GM19468 (cell line): ENCODE data around the gene RAB11FIP4.

Source experiments
- ATAC-seq: cut with Tn5 transposase; IDR thresholded peaks from one replicate; pipeline ENCODE4 v1.9.1; 2021; ENCODE audit warnings: mild to moderate bottlenecking, moderate library complexity, moderate number of reproducible peaks; ENCODE audit not compliant: unreplicated experiment; ENCODE audit errors: extremely low read depth

Gene RAB11FIP4

DNA sequence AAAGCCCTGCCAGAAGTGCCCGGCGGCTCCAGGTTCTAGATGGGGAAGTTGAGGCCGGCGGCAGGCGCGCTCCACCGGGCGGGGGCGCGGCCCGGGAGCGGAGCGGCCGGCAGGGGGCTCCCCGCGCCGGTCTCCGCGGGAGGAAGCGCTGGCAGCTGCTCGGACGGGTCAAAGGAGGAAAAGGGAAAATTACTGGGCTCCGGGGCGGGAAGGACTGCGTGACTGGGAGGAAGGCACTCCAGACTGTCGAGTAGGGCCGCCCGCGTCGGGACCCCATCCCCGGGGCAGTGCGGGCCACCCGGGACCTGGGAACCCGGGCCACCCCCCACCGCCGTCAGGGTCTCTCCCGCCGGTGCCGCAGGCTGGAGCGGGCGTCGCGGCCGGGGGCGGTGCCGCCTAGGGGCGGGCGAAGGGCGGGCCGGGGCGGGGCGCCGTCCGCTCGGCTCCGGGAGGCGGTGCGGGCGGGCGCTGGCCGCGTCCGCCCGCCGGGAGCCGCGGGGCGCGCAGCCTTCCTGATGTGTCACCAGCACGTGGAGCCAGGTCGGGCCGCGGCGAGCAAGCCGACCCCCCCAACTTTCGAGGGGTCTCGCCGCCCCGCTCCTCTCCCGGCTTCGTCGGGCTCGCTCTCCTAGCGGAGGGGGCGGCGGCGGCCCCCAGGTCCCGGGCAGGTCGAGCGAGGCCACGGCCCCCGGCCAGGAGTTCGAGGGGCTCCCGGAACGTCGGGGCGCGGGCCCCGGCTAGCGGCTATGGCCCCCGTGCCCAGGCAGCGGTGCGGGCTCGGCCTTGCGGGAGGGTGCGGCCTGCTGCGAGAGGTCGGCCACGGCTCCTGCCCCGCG is 167.5 kb downstream of the RAB11FIP4 start:
- ATAC-seq, result no peak

- no peak for ATAC-seq
Measured at GRCh38 chr17:31559584-31560501, 168.4 kb downstream of the RAB11FIP4 start.

GRCh38 chr17:31560616-31561235 is 169.3 kb downstream of the RAB11FIP4 start:
- ATAC-seq, result no peak

GRCh38 chr17:31561469-31562375 is 170.2 kb downstream of the RAB11FIP4 start:
- no peak for ATAC-seq

DNA sequence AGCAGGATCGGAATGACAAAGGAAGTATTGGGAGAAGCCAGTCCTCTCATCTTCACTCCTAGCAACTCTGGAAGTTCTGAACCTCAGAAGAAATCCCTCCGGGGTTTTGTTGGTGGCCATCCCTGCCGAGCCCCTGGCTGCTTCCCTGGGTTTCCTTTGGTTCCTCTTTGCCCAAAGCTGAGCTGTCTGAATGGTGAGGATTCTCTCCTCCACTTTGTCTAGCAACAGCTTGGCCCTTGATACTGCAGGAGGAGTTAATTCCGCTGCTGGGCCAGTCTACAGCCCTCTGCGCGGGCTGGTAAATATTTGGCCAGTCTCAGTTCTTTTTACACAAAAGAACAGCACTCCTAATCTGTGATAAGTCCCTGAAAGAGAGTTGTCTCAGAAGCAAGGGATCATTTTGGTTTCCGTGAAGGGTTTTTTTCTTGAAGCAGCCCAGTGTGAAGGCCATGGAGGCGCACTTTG is 170.9 kb downstream of the RAB11FIP4 start:
- ATAC-seq, result no peak

DNA sequence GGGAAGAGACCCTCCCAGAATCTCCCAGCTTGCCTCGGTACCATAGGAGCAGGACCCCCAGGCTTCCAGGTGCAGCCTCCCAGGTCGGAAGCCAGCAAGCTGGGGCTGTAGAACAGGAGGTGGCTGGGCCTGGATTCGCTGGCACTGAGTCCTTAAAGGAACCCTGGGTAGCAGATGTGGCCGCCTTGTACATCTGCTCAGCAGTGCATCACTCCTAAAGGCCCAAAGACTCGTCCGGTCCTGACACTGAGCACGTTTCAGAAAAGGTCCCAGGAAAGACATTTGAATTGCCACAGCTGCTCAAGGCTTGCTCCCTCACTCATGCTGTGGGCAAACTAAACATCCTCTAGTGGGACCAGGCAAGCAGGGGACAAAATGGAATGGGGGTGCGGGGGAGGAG is 172.8 kb downstream of the RAB11FIP4 start:
- ATAC-seq, result no peak

GRCh38 chr17:31564883-31565301 is 173.4 kb downstream of the RAB11FIP4 start:
- no peak for ATAC-seq

DNA sequence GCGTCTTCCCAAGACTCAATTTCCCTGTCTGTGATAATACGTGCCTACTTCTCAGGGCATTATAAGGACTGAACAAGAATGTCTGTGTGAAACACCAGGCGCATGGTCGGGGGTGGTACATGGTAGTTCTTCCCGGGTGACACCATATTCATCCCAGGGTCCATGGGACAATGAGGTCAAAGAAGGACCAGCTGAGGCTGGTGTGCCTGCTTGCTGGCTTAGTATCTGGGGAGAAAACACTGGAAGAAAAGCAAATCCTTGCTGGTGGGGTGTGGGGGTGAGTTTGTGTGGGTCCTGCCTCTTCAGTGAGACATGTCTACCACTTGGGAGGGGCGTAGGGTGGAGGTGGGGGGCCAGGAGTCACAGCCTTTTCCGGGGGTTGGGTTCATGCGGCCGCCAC is 174.2 kb downstream of the RAB11FIP4 start:
- no peak for ATAC-seq

GRCh38 chr17:31566247-31566991 is 174.9 kb downstream of the RAB11FIP4 start:
- no peak for ATAC-seq

DNA sequence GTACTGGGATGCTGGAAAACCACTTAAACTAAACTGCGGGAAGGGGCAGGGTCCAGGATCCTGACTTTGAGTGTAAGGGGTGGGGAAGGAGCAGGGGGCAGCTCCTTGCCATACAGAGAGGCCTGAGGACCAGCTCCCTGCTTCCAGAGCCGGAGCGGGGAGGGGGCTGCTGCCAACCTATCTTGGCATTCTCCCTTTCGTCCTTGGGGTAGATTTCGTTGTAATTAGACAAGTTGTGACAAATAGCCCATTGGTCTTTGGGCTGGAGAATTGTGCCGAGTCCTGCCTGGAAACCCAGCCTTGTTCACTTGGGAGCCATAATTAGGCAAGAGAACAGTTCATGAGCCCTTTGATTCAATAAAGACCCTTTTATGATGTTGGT is 175.5 kb downstream of the RAB11FIP4 start:
- no peak for ATAC-seq

DNA sequence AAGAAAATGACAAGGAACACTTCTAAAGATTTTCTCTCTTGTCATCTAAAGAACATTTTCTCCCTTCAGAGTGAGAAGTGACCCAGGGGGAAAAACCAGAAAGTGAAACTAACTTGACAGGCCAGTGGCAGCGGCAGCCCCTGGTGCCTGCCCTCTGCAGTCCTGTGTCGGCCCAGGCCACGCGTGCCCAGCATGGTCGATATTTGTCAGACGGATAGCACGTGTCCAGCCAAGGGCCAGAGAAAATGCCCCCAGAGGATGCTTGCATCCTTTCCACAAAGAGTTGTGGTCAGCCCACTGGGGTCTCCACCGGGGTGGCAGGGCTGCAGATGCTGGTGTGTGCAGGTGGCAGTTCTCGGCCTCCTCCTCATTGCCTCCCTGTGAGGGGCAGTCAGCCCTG is 176.6 kb downstream of the RAB11FIP4 start:
- ATAC-seq, result no peak

DNA sequence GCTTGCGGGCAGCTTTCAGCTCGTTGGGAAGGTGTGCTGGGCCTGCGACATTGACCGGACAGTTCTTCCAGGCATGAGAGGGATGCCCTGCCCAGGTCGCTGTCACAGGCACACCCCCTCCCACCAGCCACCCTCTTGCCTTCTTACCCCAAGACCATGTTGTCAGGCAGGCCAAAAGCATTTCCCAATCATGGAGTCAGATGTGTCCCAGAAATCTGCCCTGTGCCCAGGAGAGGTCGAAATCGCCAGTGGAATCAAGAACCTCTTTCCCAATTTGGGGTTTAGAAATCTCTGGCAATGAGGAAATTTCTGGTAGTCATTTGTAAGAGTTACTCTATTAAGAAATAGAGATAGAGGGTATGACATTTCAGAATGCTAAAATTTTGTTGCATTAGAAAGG is 177.1 kb downstream of the RAB11FIP4 start:
- no peak for ATAC-seq

- no peak for ATAC-seq
Measured at GRCh38 chr17:31570231-31570630, 178.8 kb downstream of the RAB11FIP4 start.

DNA sequence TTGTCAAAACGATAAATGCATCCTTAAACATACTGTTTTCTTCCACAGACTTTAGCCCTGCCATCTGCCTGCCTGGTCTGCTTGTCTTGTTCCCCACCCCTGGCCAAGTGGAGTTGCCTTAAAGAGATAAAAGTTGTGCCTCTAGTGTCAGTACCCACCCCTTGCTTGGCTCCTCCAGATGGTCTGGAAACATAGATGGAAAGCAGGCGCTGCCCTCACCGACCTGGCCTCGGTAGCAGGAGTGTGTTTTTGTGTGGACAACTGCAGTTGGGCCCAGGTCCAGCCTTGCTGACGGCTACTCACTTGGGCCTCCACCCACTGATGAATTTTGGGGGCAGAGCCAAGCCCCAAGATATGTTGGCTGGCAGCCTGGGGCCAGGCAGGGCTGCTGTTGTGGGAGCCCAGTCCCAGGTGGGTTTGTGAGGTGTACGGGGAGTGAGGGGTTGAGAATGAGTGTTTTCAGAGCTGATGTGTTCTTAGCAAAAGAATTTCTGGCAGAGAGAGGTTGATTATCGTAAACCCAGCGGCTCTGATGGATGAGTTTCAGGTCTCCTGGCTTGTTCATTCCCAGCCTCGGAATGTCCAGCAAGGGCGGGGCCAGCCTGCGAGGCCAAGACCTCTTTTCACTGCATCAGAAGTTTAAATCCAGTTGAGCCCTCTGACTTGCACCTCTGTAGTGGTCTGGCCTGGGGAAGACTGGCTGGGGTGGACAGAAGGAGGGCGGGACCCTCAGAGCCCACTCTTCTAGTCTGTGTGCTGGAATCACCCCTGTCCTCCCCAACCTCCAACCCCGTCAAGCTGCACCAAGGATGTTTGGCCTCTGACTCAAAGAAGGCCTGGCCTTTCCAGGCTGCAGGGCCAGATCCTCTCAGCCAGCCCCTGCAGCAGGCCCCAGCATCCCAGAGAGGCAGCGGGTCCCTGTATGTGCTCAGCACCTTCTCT is 179.7 kb downstream of the RAB11FIP4 start:
- no peak for ATAC-seq

DNA sequence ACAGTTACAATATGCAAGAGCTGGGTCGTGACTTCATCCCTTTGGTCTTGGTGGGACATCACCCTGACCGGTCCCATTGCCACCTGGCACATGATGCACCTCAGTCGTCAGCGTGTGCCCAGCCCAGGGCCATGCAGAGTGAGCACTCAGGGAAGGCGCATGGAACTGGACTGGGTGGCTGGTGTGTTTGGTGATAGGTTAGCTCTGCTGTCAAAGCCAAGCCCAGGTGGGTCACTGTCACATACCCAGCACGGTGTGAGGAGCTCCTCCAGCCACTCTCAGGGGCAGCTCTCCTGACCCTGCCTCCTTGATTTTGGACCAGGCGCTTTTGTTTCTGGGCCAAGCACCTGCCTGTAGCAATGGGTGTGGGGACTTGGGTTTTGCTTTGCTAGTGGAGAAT is 180.9 kb downstream of the RAB11FIP4 start:
- ATAC-seq, result no peak

- no peak for ATAC-seq
Measured at GRCh38 chr17:31573047-31573446, 181.6 kb downstream of the RAB11FIP4 start.

DNA sequence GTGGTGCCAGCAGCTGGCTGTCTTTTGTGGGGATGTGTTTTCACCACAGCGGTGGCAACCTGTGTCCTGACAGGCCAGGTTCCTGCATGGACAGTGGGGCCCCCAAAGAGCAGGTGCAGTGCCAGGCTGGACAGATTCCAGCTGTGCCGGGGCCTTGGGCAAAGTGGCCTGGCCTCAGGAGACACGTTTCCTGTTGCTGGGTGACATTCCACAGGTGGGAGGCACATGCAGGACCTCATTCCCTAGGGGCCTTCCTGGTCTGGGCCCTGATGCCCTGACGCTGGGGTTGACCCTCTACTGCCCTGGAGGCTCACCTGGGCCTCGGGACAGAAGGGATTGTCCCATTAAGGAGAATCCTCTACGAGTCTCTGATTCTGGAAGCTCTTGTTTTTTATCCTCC is 182.4 kb downstream of the RAB11FIP4 start:
- ATAC-seq, result no peak

DNA sequence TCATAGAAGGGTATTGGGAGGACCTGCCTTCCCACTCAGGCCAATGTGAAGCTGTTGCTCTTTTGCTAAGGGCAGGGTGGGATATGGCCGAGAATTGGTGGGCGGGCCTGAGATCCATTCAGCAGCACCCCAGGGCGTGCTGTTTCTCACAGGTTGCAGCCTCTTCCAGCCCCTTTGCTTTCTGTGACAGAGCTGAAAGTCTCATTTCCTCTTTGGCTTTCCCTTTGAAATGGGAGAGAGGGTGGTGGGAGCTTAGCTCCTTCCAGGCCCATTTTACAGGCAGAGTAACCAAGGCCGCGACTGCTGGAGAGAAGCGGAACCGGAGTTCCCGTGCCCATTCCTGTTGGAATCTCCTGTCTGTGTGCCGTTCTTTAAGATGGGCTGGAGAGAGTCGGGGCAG is 183.0 kb downstream of the RAB11FIP4 start:
- no peak for ATAC-seq
